KMS-11 (cell line): ENCODE data around the gene BPIFB1.

Experiments used
- H2AFZ ChIP-seq: fragments of 200-600 bp; sonication (generic); 2 replicates; pipeline ENCODE4 v1.6.1; 2016; ENCODE audit warnings: antibody characterized with exemption, mixed run types, low read depth
- H3K27ac ChIP-seq: fragments of 200-600 bp; sonication (generic); 2 replicates; pipeline ENCODE4 v1.6.1; 2016; ENCODE audit warnings: mild to moderate bottlenecking, mixed run types
- H3K27me3 ChIP-seq: fragments of 200-600 bp; sonication (generic); 2 replicates; pipeline ENCODE4 v1.6.1; 2017; ENCODE audit warnings: mild to moderate bottlenecking, low read depth, mixed run types, moderate library complexity; ENCODE audit not compliant: insufficient read depth
- H3K36me3 ChIP-seq: fragments of 200-600 bp; sonication (generic); 2 replicates; pipeline ENCODE4 v1.6.1; 2017; ENCODE audit warnings: mild to moderate bottlenecking, mixed run types; ENCODE audit not compliant: insufficient read depth
- H3K4me1 ChIP-seq: fragments of 200-600 bp; sonication (generic); 2 replicates; pipeline ENCODE4 v1.6.1; 2016; ENCODE audit warnings: mild to moderate bottlenecking, low read depth, mixed run types; ENCODE audit not compliant: poor library complexity, severe bottlenecking
- H3K4me2 ChIP-seq: fragments of 200-600 bp; sonication (generic); 2 replicates; pipeline ENCODE4 v1.7.0; 2016; ENCODE audit warnings: mild to moderate bottlenecking, mixed run types
- H3K4me3 ChIP-seq: fragments of 200-600 bp; sonication (generic); IDR thresholded peaks from 2 replicates; pipeline ENCODE4 v1.6.1; 2017; ENCODE audit warnings: low read depth, low read length, mixed read lengths; ENCODE audit not compliant: insufficient read depth
- H3K79me2 ChIP-seq: fragments of 200-600 bp; sonication (generic); 2 replicates; pipeline ENCODE4 v1.6.1; 2016; ENCODE audit warnings: low read depth, mixed run types; ENCODE audit not compliant: insufficient read depth
- H3K9ac ChIP-seq: fragments of 200-600 bp; sonication (generic); 2 replicates; pipeline ENCODE4 v1.6.1; 2016; ENCODE audit warnings: mild to moderate bottlenecking, mixed run types
- H4K20me1 ChIP-seq: fragments of 200-600 bp; sonication (generic); 2 replicates; pipeline ENCODE4 v1.6.1; 2016; ENCODE audit warnings: mild to moderate bottlenecking, mixed run types; ENCODE audit not compliant: insufficient read depth
- CTCF ChIP-seq: fragments of 200-600 bp; sonication (generic); conservative IDR thresholded peaks from 2 replicates; pipeline ENCODE4 v1.6.1; 2017; ENCODE audit warnings: low read depth, mild to moderate bottlenecking, antibody characterized with exemption, low read length, moderate library complexity, mixed read lengths

The BPIFB1 gene

GRCh38 chr20:33311996-33312395, 29.0 kb downstream of the BPIFB1 start:
- Histone ChIP-seq H3K4me1 (no peaks in the 10 kb centered on the region), H3K27me3 (no peaks in the 10 kb centered on the region), H3K27ac (no peak overlapping the region), H2AFZ (no peak overlapping the region), H3K36me3 (no peaks in the 10 kb centered on the region), H3K9ac (no peak overlapping the region), H3K4me2 (no peak overlapping the region), H3K79me2 (no peaks in the 10 kb centered on the region), H3K4me3 (no peak overlapping the region), H4K20me1 (no peaks in the 10 kb centered on the region)
- no peak for TF ChIP-seq CTCF

GRCh38 chr20:33312583-33312982, 29.6 kb downstream of the BPIFB1 start:
- no peak overlapping the region for H3K9ac ChIP-seq
- no peaks in the 10 kb centered on the region for H4K20me1 ChIP-seq
- H3K4me1 ChIP-seq = no peaks in the 10 kb centered on the region
- no peak overlapping the region for H3K27ac ChIP-seq
- no peaks in the 10 kb centered on the region for H3K79me2 ChIP-seq
- H3K4me3 ChIP-seq = no peak overlapping the region
- no peak overlapping the region for H2AFZ ChIP-seq
- no peaks in the 10 kb centered on the region for H3K36me3 ChIP-seq
- H3K27me3 ChIP-seq = no peaks in the 10 kb centered on the region
- H3K4me2 ChIP-seq = no peak overlapping the region
- TF ChIP-seq CTCF = no peak

GRCh38 chr20:33313686-33314314, 30.8 kb downstream of the BPIFB1 start:
- no peak overlapping the region for H3K4me3 ChIP-seq
- H3K27ac ChIP-seq = no peak overlapping the region
- no peak for TF ChIP-seq CTCF
- no peaks in the 10 kb centered on the region for H3K27me3 ChIP-seq
- no peaks in the 10 kb centered on the region for H3K79me2 ChIP-seq
- no peaks in the 10 kb centered on the region for H3K36me3 ChIP-seq
- H3K4me1 ChIP-seq = no peaks in the 10 kb centered on the region
- H4K20me1 ChIP-seq = no peaks in the 10 kb centered on the region
- H2AFZ ChIP-seq = no peak overlapping the region
- H3K4me2 ChIP-seq = no peak overlapping the region
- H3K9ac ChIP-seq = no peak overlapping the region

GRCh38 chr20:33316343-33316742, 33.3 kb downstream of the BPIFB1 start:
- Histone ChIP-seq H3K9ac (no peak overlapping the region), H3K36me3 (no peaks in the 10 kb centered on the region), H3K4me3 (no peak overlapping the region), H4K20me1 (no peaks in the 10 kb centered on the region), H2AFZ (no peak overlapping the region), H3K4me2 (no peak overlapping the region), H3K4me1 (no peaks in the 10 kb centered on the region), H3K27me3 (no peaks in the 10 kb centered on the region), H3K79me2 (no peaks in the 10 kb centered on the region), H3K27ac (no peak overlapping the region)
- TF ChIP-seq CTCF = no peak
